Mucosa of gallbladder (tissue), 1 donor: ENCODE data around the gene KCNMA1. TPM values are rescaled to one million over a fixed set of nuclear protein-coding genes. Genes with fewer than 3 reads are reported as not detected.
A peak's percentile ranks its signal among the peaks of the same experiment; 100 is the strongest.

Source experiments
- DNase-seq: peaks from one replicate; pipeline ENCODE4 v3.0.0-alpha.2; 2020; ENCODE audit warnings: low spot score
- total RNA-seq: library from RNA; stranded (reverse); gene quantifications from one replicate; pipeline ENCODE4 v1.2.1, GENCODE V29; 2021
- donor health status: DM: no; HTN: no; CAD: no.

The KCNMA1 gene
- total RNA-seq, 1 donor from 2014 or later = 101 TPM

DNA sequence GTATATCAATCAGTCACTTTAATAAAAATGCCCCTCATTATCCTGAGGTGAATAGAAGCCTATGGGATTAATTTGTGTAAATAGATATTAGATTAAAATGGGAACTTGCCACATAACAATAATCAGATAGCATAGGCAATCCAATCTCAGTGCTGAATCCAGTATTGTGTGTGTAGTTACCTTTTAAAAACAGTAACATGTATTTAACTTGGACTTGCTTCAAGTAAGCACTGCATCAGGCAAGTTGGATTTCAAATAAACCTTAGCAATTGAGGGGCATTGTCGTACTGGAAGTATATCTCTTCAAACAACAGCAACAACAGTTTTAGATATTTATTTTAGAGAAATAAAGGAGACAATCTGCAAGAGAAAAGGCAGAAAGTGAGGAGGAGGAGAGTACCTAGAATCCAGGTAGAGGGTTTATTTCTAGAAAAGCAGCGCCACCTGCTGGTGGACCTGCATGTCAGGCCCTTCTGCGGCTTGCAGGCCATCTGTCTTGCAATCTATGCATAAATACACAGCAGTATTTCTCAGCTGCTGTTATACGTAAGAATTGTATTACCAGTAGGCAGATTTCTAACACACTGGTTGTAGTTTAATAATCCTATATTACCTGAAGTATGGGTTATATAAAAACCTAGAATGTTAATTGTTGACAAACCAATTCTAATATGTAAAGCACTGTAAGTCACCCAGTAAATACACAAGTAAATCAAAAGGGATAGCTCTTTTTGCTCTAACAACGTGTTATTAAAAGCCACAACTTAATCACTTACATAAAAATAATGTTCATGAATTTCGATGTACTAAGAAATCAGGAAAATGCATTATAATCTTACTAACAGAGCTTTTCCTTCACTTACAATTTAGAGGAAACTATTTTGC lies 652.8 kb downstream of the KCNMA1 start:
- peak; percentile 57 for DNase-seq

DNA sequence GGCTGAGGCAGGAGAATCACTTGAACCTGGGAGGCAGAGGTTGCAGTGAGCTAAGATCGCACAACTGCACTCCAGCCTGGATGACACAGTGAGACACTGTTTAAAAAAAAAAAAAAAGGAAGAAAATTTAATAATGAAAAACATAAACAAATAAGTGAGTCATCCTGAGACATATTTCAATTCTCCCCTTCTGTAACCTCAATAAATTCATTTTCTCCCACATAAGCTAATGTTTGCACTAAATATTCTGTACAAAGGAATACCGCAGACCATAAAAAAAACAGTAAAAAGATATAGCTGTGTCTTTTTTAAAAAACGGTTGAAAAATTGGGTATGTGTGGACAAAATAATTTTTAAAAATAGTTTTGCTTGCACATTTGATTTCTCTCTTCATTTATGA lies 654.0 kb downstream of the KCNMA1 start:
- DNase-seq = no peak

DNA sequence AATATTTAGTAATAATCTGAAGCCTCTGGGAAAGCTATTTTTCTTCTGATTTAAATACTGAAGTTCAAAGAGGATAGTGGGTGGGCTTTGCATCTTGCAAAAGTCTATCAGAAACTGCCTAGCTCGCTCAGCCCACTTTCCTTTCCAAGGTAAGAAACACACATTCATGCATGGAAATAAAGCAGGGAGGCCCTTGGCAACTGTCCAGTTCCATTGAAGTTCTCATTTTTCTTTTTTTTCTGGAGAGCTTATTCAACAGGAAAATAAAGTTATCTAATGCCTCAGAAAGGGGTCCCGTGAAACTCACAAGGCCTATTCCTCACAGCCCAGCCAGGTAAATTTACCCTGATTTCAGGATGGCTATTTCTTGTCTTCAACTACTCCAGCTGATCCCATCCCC lies 654.9 kb downstream of the KCNMA1 start:
- DNase-seq = no peak

DNA sequence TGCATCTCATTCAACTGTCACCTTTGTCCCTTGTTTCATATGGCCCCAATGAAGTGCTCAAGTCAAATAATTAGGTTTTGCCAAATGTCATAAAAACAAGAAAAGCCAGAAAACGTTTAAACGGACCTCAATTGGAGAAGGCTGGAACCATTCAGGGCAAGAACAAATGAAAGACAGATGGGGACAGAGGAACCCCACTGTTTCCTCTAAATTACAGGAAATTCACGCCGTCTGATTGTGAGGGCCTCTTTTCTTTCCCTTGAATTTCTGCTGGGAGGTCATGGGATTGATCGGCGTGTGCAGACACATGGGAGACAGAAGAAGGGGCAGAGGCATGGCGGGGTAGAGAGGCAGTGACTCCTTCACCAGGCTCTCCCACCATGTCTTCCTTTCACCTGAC lies 656.4 kb downstream of the KCNMA1 start:
- DNase-seq = no peak

DNA sequence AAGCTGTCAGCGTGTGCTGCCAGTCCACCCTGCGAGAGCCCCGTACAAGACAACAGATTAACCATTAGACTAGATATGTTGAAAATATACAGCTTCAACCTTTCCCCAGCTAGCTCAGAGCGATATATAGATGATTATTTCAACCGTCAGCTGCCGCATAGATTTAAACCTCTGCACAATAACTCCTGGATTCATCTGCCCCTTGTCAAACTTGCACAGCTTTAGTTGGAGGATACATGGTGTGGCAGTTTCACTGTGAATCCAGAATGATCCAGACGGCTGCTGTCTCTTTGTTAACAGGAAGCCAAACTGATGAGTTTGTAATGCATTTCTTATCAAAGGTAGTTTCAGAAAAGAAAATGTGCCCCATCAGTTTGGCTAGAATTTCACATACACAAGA lies 659.7 kb downstream of the KCNMA1 start:
- no peak for DNase-seq

DNA sequence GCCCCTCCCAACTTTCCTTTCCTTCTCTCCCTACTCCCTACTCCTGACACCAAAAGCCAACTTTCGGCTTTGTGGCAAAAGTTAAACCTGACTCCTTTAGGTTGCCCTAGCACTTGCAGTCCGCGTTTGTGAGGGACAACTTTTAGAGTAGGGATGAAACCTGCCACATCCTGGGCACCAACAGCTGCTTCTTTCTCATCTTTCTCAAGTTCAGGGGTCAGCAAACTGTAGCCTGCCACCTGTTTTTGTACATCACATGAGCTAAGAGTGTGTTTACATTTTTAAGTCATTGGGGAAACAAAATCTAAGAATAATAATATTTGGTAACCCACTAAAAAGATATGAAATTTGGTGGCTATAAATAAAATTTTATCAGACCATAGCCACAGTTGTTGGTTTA lies 660.6 kb downstream of the KCNMA1 start:
- no peak for DNase-seq

DNA sequence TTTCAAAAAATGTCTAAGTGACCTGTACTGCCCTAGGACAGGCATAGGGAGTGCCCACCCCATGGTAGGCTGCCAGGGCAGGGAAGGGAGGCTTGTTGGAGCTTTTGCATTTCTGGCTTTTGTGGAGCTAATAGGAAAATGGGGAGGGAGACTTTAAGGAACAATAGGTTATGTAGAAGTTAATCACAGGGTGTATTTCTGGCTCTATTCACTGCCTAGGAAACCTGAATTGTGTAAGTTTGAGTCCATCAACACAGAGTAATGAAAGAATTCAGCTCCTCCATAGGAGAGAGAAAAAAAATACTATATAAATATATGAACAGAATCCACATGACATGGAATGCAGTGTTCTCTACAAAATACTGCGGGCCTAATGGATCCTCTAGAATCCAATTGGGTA lies 661.5 kb downstream of the KCNMA1 start:
- DNase-seq = no peak

DNA sequence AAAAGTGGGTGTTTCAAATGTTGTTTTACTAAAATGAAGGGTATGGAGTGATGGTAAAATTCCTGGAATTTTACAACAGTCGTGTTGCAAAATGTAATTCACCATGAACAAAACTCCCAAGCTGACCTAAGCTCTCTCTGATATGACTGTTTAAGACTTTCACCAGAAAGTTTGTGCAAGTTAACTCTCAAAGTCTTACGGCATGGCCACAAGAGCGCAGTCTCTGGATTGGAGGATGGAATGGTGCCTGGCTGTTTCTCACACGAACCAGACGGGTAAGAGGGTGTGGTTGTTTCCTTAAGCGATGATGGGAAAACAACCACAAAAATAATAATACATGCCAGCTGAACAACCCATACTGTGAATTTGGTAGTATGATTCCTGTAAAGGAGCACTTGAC lies 662.5 kb downstream of the KCNMA1 start:
- DNase-seq = no peak

DNA sequence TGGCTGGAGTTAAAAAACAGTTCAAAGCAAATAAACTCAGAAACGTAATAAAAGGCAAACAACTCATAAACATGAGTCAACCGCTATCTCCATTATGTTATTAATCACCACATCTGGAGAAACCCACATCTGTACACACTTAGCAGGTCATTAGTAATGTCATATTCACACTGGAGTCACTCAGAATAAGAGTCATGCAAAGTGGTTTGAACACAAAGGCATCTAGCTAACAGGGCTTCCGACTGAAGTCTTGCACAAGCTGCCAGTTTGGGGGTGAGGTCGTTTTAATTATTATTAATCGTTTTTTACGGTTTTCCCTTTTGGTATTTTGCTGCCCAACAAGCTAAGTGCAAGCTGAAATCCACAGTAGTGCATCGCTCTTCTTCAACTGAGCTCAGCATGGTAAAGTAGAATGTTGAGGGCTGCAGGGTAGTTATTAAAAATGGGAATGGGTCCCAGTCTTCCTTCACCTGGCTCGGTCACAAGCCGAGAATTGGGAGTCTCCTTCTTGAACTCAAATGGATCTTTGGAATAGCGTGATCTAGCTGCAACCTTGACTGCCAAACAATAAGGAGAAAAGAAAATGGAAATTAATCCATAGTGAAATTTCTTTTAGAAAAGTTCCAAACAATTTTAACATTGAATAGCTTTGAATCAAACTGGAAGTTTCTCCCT lies 663.5 kb downstream of the KCNMA1 start:
- no peak for DNase-seq

DNA sequence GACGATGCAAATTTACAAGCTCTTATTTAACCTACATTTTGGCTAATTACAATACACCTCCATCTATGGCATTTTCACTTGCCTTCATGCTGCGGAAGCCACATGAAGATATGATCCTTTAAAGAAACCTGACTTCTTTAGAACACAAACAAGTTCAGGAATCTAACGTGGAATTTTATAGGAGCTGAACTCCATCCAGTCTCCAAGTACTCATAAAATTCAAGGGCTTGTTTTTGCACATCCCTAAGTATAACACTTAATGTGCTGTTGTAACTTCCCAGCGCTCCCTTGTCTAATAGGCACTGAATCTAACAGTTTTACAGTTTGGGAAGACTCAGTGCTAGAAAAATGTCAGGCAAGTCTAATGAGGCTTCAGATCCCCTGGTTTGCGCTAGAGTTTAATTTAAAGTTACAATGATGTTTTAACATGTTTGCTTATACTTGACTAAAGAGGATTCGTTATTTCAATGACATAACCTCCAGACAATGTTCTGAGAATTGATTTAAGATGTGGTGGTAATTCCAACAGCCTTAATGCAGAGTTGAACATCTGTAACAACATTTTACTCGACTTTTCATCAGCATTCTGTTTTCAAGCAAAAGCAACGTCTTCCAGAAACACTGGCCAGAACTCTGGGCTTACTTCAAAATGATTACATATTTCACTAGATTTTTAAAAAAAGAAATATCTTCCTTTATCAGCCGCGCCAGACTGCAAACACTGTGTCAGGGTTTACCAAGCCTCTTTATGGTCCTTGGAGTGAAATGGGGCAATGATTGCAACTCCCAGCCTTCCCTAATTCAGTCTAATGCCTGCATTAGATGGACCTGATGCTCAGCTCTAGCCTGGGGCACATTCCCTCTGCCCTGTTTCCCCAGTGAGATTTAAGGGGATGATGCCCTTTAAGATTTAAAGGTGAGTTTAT lies 664.3 kb downstream of the KCNMA1 start:
- no peak for DNase-seq

DNA sequence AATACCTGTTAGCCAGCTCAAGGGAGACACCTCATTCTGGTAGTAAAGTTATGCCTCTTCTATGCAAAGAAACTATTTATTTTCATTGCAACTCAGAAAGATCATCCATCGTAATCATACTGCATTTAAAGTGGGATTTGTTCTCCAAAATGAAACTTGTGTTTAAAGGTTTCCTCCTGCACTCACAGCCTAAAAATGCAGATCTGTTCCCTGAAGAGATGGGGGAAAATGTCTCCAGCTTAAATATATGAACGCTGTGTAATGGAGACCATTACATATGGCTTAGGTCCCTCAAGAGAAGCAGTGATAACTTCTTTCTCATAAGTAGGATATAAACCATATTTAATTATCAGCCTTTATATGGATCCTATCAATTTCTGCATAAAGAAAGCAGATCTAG lies 665.1 kb downstream of the KCNMA1 start:
- DNase-seq = no peak

DNA sequence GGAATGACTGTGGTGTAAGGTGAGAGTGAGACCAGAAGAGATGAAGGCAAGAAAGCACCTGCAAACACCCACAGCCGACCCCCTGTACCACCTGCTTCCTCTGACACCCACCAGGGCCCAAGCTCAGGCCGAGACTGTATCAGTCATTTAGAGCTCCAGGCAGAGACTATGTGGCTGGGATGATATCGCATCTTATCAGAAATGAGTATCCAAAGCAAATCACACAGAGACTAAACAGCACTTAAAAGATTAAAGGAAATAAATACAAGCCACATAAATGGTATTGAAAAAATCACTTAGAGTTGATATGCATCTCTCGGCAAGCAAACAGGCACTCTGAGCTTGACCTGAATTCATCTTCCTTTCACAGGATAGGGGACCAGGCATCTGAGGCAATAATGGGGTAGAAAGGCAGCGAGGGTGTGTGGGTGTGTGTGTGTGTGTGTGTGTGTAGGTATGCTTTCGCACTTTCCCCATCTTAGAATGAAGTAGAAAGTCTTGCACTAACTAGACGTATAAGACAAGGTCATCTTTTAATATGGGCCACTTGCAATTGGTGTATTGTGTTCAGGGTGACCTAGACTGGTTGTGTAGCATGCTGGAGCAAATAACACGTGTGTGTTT lies 665.9 kb downstream of the KCNMA1 start:
- no peak for DNase-seq

DNA sequence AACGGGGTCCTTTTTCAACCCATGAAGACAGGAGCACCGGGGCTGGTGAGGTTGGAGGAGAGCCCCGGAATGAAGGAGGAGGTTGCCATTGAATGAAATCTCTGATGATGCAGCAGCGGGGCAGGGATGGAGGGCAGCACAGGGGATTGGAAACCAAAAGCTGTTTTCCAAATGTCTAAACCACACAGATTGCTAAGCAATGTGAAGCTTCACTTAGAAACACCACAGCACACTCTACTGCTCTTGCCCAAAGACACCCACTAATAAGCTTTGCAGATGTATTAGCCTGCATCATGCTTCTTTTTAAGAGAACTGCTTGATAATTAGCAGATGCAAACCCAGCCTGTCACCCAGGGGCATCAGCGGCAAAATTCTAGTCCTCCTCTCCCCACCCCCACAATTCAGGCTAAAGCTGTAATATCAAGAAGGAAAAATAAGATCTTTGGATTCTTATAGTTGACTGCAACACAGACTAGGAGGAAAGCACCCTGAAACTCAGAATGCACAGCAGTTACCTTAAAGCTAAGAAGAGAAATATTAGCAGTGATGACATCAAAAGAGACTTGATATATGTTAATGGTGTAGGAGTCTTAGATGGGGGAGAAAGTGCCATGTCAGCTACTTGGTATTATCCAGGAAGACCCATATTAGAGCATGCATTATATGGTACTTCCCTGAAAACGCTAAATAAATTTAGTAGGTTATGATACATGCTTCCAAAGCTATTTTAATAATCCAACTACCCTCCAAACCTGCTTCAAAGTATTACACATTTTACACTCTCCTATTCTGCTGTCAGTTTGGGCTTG lies 666.7 kb downstream of the KCNMA1 start:
- DNase-seq = no peak

DNA sequence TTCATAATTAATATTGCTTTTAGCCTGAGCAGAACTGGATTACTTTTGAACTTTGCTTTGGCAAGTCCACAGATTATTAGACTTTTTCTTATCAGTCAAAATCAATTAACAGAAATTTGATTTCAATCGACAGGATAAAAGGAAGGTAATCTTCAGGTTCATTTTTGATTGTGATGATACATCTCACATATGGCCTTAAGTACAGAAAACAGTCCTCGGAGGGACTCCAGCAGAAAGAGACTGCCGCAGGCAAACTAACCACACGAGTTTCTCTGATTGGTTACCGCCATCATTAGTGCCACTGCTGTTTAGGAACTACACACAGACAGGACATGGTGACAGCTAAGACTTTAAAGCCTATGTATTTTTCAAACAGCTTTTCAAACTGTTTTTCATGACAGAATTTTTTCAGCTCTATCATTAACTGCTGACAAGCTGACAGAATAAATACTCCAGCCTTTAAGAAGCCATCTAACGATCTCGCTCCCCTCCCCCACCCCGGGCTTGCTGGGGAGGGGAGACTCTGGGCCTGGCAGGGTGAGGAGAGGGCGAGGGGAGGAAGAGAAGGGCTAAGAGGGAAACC lies 668.2 kb downstream of the KCNMA1 start:
- DNase-seq = no peak

DNA sequence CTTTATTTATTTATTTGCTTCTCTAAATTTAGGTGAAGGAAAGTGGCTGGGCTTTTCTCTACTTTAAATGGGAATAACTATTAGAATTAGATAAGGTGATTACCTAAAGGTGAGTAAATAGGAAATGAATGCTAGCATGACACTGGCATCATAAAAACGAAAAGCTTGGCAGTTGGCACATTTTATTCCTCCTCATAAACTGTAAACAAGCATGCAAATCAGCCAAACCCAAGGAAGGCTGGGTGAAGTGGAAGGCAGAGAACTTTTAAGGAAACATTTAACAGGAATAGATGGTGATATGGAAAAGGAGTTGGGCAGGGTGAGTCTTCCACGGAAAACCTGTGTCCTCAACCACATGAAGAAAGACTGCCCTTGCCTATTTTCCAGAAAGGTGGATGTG lies 669.1 kb downstream of the KCNMA1 start:
- no peak for DNase-seq

DNA sequence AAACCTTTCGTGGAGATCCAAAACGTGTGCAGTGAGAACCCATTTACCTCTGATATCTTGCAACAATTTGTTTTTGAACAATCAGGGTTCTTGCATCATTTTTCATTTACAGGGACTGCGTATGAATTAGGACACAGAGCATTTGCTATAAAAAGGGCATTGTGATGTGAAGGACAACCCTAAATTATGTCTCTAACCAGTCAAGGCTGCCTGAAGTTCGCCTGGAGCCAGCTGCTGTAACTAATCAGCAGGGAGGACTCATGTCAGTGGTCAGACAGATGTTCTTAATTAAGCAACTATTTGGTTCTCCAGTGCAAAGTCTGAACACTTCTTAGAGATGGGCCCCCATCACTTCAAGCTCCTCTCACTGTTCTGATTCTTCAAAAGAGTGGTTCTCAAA lies 674.8 kb downstream of the KCNMA1 start:
- no peak for DNase-seq

DNA sequence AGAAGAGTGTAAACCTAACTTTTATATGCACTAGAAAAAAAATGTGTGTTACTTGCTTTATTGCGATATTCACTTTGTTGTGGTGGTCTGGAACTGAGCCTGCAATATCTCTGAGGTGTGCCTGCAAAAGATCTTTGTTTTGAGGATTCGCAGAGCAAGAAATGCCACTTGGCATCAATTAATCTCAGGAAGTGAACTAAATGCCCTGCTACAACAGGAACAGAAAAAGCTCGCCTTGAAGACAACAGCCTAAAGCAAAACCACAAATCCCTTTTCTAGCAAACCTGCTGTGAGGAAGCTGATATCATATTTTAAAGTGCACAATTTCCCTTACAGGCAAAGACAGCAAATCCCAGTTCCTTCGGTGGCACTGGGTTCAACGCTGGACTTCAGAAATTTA lies 675.8 kb downstream of the KCNMA1 start:
- DNase-seq = no peak

DNA sequence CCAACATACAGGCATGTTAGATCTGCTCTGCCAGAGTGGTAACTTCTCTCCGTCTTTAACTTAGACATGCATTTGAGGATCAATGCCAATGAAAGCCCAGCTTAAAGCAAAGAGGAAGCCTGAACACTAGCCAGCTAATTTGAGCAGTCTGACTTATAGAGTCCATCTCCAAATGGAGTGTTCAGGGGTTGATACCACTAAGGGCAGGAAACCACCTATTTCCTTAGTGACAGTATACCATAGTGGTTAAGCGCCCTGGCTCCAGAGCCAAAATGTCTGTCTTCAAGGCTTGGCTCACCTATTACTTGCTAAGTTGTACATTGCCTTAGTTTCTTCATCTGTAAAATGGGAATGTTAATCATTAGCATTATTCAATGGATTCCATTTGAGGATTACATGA lies 678.5 kb downstream of the KCNMA1 start:
- DNase-seq = no peak

DNA sequence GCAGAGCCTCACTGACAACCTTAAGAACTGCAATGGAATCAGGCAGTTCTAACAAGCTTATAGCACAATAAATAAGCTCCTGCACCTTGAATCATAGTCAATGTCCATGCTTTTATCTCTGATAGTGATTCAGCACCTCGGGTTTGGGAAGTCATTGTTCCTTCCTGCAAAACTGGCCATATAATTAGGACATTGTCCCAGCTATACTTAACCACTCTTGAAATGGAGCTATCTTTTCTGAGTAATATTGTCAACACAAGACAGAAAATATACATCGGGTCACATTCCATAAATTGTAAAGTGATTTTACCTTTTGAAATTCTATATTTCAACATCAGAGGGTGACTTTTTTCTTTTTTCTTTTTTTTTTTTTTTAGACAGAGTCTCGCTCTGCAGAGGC lies 682.8 kb downstream of the KCNMA1 start:
- no peak for DNase-seq

DNA sequence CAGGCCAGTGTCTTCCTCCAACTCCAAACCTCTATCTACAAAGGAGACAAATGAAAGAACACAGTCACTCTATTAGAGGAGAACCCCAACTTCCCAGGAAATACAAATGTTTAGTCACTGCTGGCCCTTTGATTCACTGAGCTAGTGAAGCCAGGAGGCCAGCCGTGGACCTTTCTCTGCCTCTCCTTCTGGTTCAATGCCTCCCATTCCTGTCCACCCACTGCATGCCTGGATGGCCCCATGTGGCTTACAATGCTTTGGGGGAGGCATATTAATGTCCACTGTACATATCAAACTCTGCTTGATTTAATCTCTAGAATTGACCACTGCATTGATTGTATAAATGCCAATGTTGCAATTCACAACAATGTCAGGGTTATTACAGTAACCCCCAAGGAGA lies 687.3 kb downstream of the KCNMA1 start:
- DNase-seq = no peak

DNA sequence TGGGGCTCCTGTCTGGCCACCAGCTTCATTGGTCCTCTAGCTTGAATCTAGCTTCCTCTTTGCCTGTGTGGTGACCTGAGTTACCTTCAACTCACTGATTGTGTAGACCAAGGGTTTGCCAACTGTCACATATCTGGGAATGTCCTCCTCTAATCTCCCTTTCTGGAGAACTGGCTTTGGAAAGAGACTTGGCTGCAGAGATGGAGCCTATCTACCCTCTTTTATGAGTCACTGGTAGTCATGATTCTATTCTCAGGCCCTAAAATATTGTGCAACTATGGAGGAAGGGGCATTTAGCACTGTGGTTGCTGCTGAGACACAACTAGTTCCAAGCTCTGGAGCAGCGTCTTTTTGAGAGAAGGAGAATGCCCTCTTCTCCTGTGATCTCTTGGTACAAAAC lies 691.3 kb downstream of the KCNMA1 start:
- no peak for DNase-seq
